Measurements from ENCODE around the gene ACOT7.

ACOT7 gene

GRCh38 chr1:6332821-6333220 lies 60.7 kb downstream of the ACOT7 start:
- TF ChIP-seq EZH2 (optimal IDR thresholded peaks at IDR 0.05; ENCODE audit: low read depth, low read length): no peak
- no peak for TF ChIP-seq CTCF (IDR thresholded peaks at IDR 0.05; ENCODE audit: low read length)
- no peak for TF ChIP-seq EZH2phosphoT487 (IDR thresholded peaks at IDR 0.05; ENCODE audit: low read length)

DNA sequence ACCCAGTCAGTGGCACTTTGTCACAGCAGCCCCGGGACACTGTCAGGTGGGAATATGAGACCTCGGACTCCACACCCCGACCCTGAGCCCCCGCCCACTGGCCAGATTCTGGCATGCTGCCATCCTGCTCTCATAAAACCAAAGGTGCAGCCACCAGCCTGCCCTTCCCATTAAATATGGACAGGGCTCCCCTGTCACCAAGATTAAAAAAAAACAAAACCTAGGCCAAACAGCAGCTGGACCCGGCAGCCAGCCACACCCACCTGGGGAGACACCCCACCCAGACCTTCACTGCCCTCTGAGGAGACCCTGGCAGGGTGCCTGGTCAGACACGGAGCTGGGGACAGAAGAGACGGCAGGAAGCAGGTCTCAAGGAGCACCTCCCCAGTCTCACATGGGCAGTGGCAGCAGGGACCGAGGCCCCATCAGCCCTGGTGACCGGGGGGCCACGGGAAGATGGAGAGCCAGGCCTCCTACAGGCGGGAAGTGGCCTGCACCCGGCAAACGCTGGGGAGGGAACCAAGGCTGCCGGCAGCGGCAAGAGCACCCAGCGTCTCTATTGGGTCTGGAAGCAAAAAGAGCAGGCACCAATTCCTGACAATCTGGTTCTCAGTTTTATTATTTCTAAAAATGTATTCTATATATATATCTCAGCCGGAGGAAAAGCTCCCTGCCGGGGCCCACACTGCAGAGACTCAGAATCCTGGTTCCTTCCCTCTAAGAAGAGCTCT lies 61.9 kb downstream of the ACOT7 start:
- Histone ChIP-seq H3K27ac (ENCODE audit: low read length) (no peak overlapping the region), H3K4me2 (ENCODE audit: low read depth, low read length) (no peak overlapping the region), H3K36me3 (replicated peaks; ENCODE audit: insufficient read depth, low read length) (no peaks in the 10 kb centered on the region), H3K79me2 (ENCODE audit: low read length) (no peaks in the 10 kb centered on the region), H3K9me2 (replicated peaks; ENCODE audit: insufficient read depth, low read length) (no peaks in the 10 kb centered on the region), H3K9me3 (replicated peaks; ENCODE audit: insufficient read depth, low read length) (no peaks in the 10 kb centered on the region), H3K27me3 (replicated peaks; ENCODE audit: insufficient read depth, low read length) (no peaks in the 10 kb centered on the region), H3F3A (ENCODE audit: insufficient read depth, low read length) (no peaks in the 10 kb centered on the region), H3K4me3 (ENCODE audit: low read length) (no peak overlapping the region), H2AFZ (ENCODE audit: low read length) (no peak overlapping the region), H3K4me1 (ENCODE audit: low read length) (no peaks in the 10 kb centered on the region), H4K20me1 (ENCODE audit: insufficient read depth, low read length) (no peaks in the 10 kb centered on the region), H3K9ac (ENCODE audit: low read length) (no peak overlapping the region)
- TF ChIP-seq EZH2 (optimal IDR thresholded peaks at IDR 0.05; ENCODE audit: low read depth, low read length) (no peak), EZH2phosphoT487 (IDR thresholded peaks at IDR 0.05; ENCODE audit: low read length) (no peak), CTCF (IDR thresholded peaks at IDR 0.05; ENCODE audit: low read length) (no peak)
- no peak for DNase-seq

More at GRCh38 chr1:6332821-6333220, 60.7 kb downstream of the ACOT7 start:
- no peak overlapping the region for H2AFZ ChIP-seq (ENCODE audit: low read length)
- no peak overlapping the region for H3K9ac ChIP-seq (ENCODE audit: low read length)
- no peaks in the 10 kb centered on the region for H3K79me2 ChIP-seq (ENCODE audit: low read length)
- no peaks in the 10 kb centered on the region for H4K20me1 ChIP-seq (ENCODE audit: insufficient read depth, low read length)
- H3K4me2 ChIP-seq (ENCODE audit: low read depth, low read length): no peak overlapping the region
- no peaks in the 10 kb centered on the region for H3F3A ChIP-seq (ENCODE audit: insufficient read depth, low read length)
- no peaks in the 10 kb centered on the region for H3K9me3 ChIP-seq (replicated peaks; ENCODE audit: insufficient read depth, low read length)
- no peak overlapping the region for H3K27ac ChIP-seq (ENCODE audit: low read length)
- H3K4me3 ChIP-seq (ENCODE audit: low read length): no peak overlapping the region
- no peaks in the 10 kb centered on the region for H3K4me1 ChIP-seq (ENCODE audit: low read length)
- DNase-seq: no peak
- H3K9me2 ChIP-seq (replicated peaks; ENCODE audit: insufficient read depth, low read length): no peaks in the 10 kb centered on the region
- no peaks in the 10 kb centered on the region for H3K36me3 ChIP-seq (replicated peaks; ENCODE audit: insufficient read depth, low read length)
- H3K27me3 ChIP-seq (replicated peaks; ENCODE audit: insufficient read depth, low read length): no peaks in the 10 kb centered on the region

DNA sequence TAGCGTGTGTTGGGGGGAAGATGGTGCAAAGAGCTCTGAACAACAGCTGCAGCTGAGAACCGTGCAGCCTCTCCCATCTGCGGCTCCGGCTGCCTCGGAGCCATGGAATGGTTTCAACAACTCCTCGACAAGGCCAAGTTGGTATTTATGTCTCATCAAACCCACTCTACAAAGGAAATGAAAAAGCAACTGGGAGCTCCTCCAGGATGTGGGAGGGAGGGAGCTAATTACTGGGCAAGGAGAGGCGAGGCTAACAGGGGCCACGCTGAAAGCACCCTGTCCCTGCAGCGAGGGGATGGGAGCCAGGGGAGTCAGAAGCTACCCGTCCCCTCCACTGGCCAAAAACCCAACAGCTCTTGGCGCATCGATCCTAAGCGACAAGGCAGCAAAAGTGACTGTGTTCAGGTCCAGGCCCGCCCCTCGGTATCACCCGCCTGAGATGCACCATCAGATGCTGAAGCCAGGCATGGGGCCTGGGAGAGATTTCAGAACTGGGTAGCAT lies 63.1 kb downstream of the ACOT7 start:
- H3K9me3 ChIP-seq (replicated peaks; ENCODE audit: insufficient read depth, low read length): no peaks in the 10 kb centered on the region
- H3K4me2 ChIP-seq (ENCODE audit: low read depth, low read length): no peak overlapping the region
- no peaks in the 10 kb centered on the region for H3K9me2 ChIP-seq (replicated peaks; ENCODE audit: insufficient read depth, low read length)
- no peak overlapping the region for H2AFZ ChIP-seq (ENCODE audit: low read length)
- H3K27ac ChIP-seq (ENCODE audit: low read length): no peak overlapping the region
- H3K36me3 ChIP-seq (replicated peaks; ENCODE audit: insufficient read depth, low read length): no peaks in the 10 kb centered on the region
- no peak overlapping the region for H3K9ac ChIP-seq (ENCODE audit: low read length)
- no peak for DNase-seq
- H3K27me3 ChIP-seq (replicated peaks; ENCODE audit: insufficient read depth, low read length): no peaks in the 10 kb centered on the region
- no peaks in the 10 kb centered on the region for H4K20me1 ChIP-seq (ENCODE audit: insufficient read depth, low read length)
- no peaks in the 10 kb centered on the region for H3F3A ChIP-seq (ENCODE audit: insufficient read depth, low read length)
- H3K4me1 ChIP-seq (ENCODE audit: low read length): no peaks in the 10 kb centered on the region
- H3K4me3 ChIP-seq (ENCODE audit: low read length): no peak overlapping the region
- H3K79me2 ChIP-seq (ENCODE audit: low read length): no peaks in the 10 kb centered on the region
- TF ChIP-seq EZH2 (optimal IDR thresholded peaks at IDR 0.05; ENCODE audit: low read depth, low read length): no peak
- no peak for TF ChIP-seq CTCF (IDR thresholded peaks at IDR 0.05; ENCODE audit: low read length)
- TF ChIP-seq EZH2phosphoT487 (IDR thresholded peaks at IDR 0.05; ENCODE audit: low read length): no peak
